ENCODE data around the gene DNM3.

DNA sequence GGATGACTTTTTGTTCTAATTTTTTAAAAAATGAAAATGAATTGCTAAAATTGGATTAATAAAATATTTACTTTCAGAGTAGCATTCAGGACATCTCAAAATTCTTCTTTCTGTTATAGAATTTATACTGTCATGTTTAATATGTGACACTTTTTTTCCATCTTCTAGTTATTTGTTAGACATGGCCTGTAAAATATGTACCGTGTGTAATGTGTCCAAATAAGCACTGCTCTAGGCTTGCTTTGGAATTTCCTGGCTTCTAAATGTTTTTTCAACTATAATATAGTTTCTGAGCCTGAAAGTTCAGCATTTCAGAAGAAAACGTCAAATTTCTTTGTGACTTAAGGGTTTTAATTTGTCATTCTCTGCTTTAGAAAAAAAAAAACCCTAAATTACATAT is 243.6 kb downstream of the DNM3 start:
- TF ChIP-seq, protein P1, sequence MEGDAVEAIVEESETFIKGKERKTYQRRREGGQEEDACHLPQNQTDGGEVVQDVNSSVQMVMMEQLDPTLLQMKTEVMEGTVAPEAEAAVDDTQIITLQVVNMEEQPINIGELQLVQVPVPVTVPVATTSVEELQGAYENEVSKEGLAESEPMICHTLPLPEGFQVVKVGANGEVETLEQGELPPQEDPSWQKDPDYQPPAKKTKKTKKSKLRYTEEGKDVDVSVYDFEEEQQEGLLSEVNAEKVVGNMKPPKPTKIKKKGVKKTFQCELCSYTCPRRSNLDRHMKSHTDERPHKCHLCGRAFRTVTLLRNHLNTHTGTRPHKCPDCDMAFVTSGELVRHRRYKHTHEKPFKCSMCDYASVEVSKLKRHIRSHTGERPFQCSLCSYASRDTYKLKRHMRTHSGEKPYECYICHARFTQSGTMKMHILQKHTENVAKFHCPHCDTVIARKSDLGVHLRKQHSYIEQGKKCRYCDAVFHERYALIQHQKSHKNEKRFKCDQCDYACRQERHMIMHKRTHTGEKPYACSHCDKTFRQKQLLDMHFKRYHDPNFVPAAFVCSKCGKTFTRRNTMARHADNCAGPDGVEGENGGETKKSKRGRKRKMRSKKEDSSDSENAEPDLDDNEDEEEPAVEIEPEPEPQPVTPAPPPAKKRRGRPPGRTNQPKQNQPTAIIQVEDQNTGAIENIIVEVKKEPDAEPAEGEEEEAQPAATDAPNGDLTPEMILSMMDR (IDR thresholded peaks at IDR 0.05), result no peak
- no peak for TF ChIP-seq POLR2A (IDR thresholded peaks at IDR 0.05)

Data from lower leg skin (tissue), 3 donors.